ENCODE results near the gene KCNE4. TPM values are rescaled to one million over a fixed set of nuclear protein-coding genes. Genes with fewer than 3 reads are reported as not detected.

The KCNE4 gene
- total and polyA plus RNA-seq, 4 donors, result 0.19 to 0.42 (median 0.31) TPM

DNA sequence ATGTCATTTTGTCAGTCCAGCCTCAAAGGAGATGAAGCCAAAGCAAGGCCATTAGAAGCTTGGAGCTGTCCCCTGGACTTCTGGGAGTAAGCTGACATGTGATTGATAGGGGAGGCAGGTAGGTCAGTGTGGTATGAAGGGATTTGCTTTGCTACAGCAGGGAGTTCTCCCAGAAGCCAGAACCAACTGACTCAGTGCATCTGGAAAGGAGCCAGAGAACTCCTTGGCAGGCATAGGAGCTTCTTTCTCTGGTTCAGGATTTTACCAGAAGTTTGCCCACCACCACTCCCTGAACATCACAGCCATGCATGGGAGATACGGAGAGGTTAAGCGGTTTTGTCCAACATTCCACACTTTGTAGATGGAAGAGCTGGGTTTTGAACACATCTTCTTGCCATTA is 24.5 kb upstream of the KCNE4 start:
- H3K27ac ChIP-seq (ENCODE audit: low read depth in 1 of 2, low read length in 2 of 2), result no peak overlapping the region
- no peak for TF ChIP-seq YY1 (IDR thresholded peaks at IDR 0.05)
- no peak for TF ChIP-seq FOXA2 (IDR thresholded peaks at IDR 0.05)
- no peak for TF ChIP-seq JUND (IDR thresholded peaks at IDR 0.05)
- no peak overlapping the region for H3K9ac ChIP-seq (ENCODE audit: low read depth in 1 of 2, low read length in 2 of 2)
- H3K9me3 ChIP-seq (ENCODE audit: control insufficient read depth in 4 of 4, low read length in 3 of 4), result no peaks in the 10 kb centered on the region
- no peak for DNase-seq (ENCODE audit: low spot score)
- no peaks in the 10 kb centered on the region for H3K36me3 ChIP-seq (ENCODE audit: control insufficient read depth in 4 of 4, insufficient read depth in 3 of 4, low read depth in 1 of 4, low read length in 3 of 4)
- H3K4me1 ChIP-seq (ENCODE audit: control insufficient read depth in 4 of 4, insufficient read depth in 4 of 4, low read length in 3 of 4), result no peaks in the 10 kb centered on the region
- H3K27me3 ChIP-seq (ENCODE audit: control insufficient read depth in 4 of 4, insufficient read depth in 4 of 4, low read length in 3 of 4), result no peaks in the 10 kb centered on the region
- no peak overlapping the region for H3K4me3 ChIP-seq (ENCODE audit: low read depth in 1 of 3, low read length in 3 of 3)
- 98% methylated on average over 2 of the region's 2 CpGs for WGBS

DNA sequence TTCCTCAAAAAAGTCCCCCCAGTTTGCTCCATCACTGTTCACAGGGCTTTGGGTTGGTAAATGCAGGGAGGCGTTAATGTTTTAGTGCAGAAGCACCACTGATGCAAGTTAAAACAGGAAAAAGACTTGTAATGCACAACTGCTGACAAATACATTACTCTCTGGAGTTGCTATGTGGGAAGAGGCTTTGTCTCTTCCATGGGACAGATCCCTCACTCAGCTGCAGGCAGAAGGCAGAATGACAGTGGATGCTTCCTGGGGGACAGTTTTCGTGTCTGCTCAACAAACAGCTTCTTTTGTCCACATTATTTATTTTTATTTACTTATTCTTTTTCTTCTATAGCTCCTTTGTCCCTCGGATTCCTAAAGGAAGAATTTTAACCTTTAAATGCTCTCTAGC is 22.7 kb upstream of the KCNE4 start:
- H3K4me1 ChIP-seq (ENCODE audit: control insufficient read depth in 4 of 4, insufficient read depth in 4 of 4, low read length in 3 of 4), result no peaks in the 10 kb centered on the region
- H3K36me3 ChIP-seq (ENCODE audit: control insufficient read depth in 4 of 4, insufficient read depth in 3 of 4, low read depth in 1 of 4, low read length in 3 of 4), result no peaks in the 10 kb centered on the region
- DNase-seq (ENCODE audit: low spot score), result no peak
- H3K27me3 ChIP-seq (ENCODE audit: control insufficient read depth in 4 of 4, insufficient read depth in 4 of 4, low read length in 3 of 4), result no peaks in the 10 kb centered on the region
- H3K9me3 ChIP-seq (ENCODE audit: control insufficient read depth in 4 of 4, low read length in 3 of 4), result peaks cover 0 to 3% (median 0%) of the 10 kb centered on the region in 4 donors
- TF ChIP-seq TAF1 (conservative IDR thresholded peaks at IDR 0.05) (no peak), FOXA1 (IDR thresholded peaks at IDR 0.05) (no peak), RXRA (IDR thresholded peaks at IDR 0.05) (no peak), GABPA (IDR thresholded peaks at IDR 0.05 in 1 of 2, conservative IDR thresholded peaks at IDR 0.05 in 1 of 2) (no peak)
- TF ChIP-seq, protein P1, sequence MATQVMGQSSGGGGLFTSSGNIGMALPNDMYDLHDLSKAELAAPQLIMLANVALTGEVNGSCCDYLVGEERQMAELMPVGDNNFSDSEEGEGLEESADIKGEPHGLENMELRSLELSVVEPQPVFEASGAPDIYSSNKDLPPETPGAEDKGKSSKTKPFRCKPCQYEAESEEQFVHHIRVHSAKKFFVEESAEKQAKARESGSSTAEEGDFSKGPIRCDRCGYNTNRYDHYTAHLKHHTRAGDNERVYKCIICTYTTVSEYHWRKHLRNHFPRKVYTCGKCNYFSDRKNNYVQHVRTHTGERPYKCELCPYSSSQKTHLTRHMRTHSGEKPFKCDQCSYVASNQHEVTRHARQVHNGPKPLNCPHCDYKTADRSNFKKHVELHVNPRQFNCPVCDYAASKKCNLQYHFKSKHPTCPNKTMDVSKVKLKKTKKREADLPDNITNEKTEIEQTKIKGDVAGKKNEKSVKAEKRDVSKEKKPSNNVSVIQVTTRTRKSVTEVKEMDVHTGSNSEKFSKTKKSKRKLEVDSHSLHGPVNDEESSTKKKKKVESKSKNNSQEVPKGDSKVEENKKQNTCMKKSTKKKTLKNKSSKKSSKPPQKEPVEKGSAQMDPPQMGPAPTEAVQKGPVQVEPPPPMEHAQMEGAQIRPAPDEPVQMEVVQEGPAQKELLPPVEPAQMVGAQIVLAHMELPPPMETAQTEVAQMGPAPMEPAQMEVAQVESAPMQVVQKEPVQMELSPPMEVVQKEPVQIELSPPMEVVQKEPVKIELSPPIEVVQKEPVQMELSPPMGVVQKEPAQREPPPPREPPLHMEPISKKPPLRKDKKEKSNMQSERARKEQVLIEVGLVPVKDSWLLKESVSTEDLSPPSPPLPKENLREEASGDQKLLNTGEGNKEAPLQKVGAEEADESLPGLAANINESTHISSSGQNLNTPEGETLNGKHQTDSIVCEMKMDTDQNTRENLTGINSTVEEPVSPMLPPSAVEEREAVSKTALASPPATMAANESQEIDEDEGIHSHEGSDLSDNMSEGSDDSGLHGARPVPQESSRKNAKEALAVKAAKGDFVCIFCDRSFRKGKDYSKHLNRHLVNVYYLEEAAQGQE (IDR thresholded peaks at IDR 0.05), result no peak
- TF ChIP-seq, protein P2, sequence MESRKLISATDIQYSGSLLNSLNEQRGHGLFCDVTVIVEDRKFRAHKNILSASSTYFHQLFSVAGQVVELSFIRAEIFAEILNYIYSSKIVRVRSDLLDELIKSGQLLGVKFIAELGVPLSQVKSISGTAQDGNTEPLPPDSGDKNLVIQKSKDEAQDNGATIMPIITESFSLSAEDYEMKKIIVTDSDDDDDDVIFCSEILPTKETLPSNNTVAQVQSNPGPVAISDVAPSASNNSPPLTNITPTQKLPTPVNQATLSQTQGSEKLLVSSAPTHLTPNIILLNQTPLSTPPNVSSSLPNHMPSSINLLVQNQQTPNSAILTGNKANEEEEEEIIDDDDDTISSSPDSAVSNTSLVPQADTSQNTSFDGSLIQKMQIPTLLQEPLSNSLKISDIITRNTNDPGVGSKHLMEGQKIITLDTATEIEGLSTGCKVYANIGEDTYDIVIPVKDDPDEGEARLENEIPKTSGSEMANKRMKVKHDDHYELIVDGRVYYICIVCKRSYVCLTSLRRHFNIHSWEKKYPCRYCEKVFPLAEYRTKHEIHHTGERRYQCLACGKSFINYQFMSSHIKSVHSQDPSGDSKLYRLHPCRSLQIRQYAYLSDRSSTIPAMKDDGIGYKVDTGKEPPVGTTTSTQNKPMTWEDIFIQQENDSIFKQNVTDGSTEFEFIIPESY (IDR thresholded peaks at IDR 0.05), result no peak
- TF ChIP-seq, protein P3, sequence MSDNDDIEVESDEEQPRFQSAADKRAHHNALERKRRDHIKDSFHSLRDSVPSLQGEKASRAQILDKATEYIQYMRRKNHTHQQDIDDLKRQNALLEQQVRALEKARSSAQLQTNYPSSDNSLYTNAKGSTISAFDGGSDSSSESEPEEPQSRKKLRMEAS (IDR thresholded peaks at IDR 0.05), result no peak
- H3K4me3 ChIP-seq (ENCODE audit: low read depth in 1 of 3, low read length in 3 of 3), result no peak overlapping the region
- H3K27ac ChIP-seq (ENCODE audit: low read depth in 1 of 2, low read length in 2 of 2), result no peak overlapping the region
- no peak overlapping the region for H3K9ac ChIP-seq (ENCODE audit: low read depth in 1 of 2, low read length in 2 of 2)
- 67% methylated on average over 3 of the region's 3 CpGs for WGBS

DNA sequence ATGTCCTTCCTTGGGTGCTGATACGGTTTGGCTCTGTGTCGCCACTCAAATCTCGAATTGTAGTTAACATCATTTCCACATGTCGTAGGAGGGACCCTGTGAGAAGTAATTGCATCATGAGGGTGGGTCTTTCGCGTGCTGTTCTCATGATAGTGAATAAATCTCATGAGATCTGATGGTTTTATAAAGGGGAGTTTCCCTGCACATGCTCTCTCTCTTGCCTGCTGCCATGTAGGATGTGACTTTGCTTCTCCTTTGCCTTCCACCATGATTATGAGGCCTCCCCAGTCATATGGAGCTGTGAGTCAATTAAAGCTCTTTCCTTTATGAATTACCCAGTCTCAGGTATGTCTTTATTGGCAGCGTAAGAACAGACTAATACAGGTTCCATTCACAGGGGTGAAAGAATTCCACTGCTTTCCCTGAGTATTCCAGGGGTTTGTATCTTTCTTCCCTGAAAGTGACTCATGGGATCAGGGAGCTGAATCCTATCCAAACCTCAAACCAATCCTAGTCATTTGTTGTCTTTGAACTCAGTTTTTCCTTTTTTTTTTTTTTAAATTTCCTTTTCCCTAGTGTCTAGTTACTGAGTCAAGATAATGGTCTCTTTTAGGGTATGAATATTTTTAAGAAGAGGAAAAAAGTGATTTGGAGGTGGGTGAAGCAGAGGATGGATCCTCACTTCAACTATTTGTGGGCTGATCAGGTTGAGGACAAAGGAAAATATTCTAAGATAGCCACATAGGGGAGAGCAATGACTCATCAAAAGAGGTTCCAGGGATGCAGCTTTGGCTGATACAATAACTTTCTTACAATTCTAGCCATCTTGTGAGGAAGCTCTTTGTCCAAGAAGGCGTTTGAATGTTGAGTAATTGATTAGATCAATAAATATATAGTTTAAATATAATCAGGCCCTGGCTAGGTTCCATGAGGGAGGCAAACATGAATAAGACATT is 19.5 kb upstream of the KCNE4 start:
- Histone ChIP-seq H3K4me3 (ENCODE audit: low read depth in 1 of 3, low read length in 3 of 3) (no peak overlapping the region), H3K27ac (ENCODE audit: low read depth in 1 of 2, low read length in 2 of 2) (no peak overlapping the region), H3K9ac (ENCODE audit: low read depth in 1 of 2, low read length in 2 of 2) (no peak overlapping the region), H3K27me3 (ENCODE audit: control insufficient read depth in 4 of 4, insufficient read depth in 4 of 4, low read length in 3 of 4) (no peaks in the 10 kb centered on the region), H3K9me3 (ENCODE audit: control insufficient read depth in 4 of 4, low read length in 3 of 4) (peaks cover 0 to 3% (median 0%) of the 10 kb centered on the region in 4 donors), H3K36me3 (ENCODE audit: control insufficient read depth in 4 of 4, insufficient read depth in 3 of 4, low read depth in 1 of 4, low read length in 3 of 4) (no peaks in the 10 kb centered on the region), H3K4me1 (ENCODE audit: control insufficient read depth in 4 of 4, insufficient read depth in 4 of 4, low read length in 3 of 4) (no peaks in the 10 kb centered on the region)
- DNase-seq (ENCODE audit: low spot score), result no peak
- TF ChIP-seq, protein P4, sequence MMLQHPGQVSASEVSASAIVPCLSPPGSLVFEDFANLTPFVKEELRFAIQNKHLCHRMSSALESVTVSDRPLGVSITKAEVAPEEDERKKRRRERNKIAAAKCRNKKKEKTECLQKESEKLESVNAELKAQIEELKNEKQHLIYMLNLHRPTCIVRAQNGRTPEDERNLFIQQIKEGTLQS (IDR thresholded peaks at IDR 0.05), result no peak
- TF ChIP-seq SP1 (IDR thresholded peaks at IDR 0.05) (no peak), YY1 (IDR thresholded peaks at IDR 0.05) (no peak), HNF4A (conservative IDR thresholded peaks at IDR 0.05) (no peak)
- 77% methylated on average over 8 of the region's 8 CpGs for WGBS

All from liver (tissue), 9 donors.